Right renal cortex interstitium (tissue), 3 donors: ENCODE measurements around the gene FHOD3. TPM values are rescaled to one million over a fixed set of nuclear protein-coding genes. Genes with fewer than 3 reads are reported as not detected.

Experiments
- polyA plus RNA-seq, 3 donors: library from polyadenylated mRNA; unstranded; fragments of 120-200 nt; gene quantifications; one replicate each; pipeline ENCODE4 v1.2.1, GENCODE V29; 2013; ENCODE audit not compliant: insufficient read length in 3 of 3

The FHOD3 gene
- polyA plus RNA-seq, 3 donors = 39.8 to 45.6 (median 40.1) TPM

Other genes with a start within 250 kb of the FHOD3 start
- gene RPRD1A, start 230.2 kb upstream of the FHOD3 start, polyA plus RNA-seq = 10 to 100 TPM; 64.2 to 70.2 (median 65.5) TPM
- gene SLC39A6, start 168.4 kb upstream of the FHOD3 start, polyA plus RNA-seq = 10 to 100 TPM; 84.6 to 91.2 (median 87.5) TPM
- 10 to 100 TPM; 86.8 to 93.4 (median 92.0) TPM for gene ELP2, start 167.8 kb upstream of the FHOD3 start, polyA plus RNA-seq
- gene MOCOS, start 110.2 kb upstream of the FHOD3 start, polyA plus RNA-seq = 1 to 10 TPM; 1.1 to 1.7 (median 1.2) TPM